Brain microvascular endothelial cell (primary cell): Measurements from ENCODE around the gene PCAT7.
A peak's percentile ranks its signal among the peaks of the same experiment; 100 is the strongest.
"Not testable (repeated sequence)": the region's sequence is repeated elsewhere in the genome, so short reads cannot be mapped to it uniquely, and the experiment has no call there.

Experiments
- DNase-seq: peaks from one replicate; pipeline ENCODE4 v3.0.0-alpha.2; 2020
- H3K27ac ChIP-seq: fragments of 250-450 bp; sonication (Bioruptor Pico); 2 replicates; pipeline ENCODE4 v1.5.1; 2020; ENCODE audit warnings: mild to moderate bottlenecking, moderate library complexity
- H3K27me3 ChIP-seq: fragments of 250-450 bp; sonication (Bioruptor Pico); replicated peaks from 2 replicates; pipeline ENCODE4 v1.5.1; 2020; ENCODE audit warnings: mild to moderate bottlenecking
- H3K36me3 ChIP-seq: fragments of 250-450 bp; sonication (Bioruptor Pico); replicated peaks from 2 replicates; pipeline ENCODE4 v1.5.1; 2020; ENCODE audit warnings: mild to moderate bottlenecking
- H3K4me3 ChIP-seq: 2 replicates; pipeline ENCODE4 v1.5.1; 2011; ENCODE audit warnings: low read depth, mild to moderate bottlenecking, control low read depth, low read length, moderate library complexity
- CTCF ChIP-seq: IDR thresholded peaks from 2 replicates; pipeline ENCODE4 v1.5.1; 2011; ENCODE audit warnings: low read depth, mild to moderate bottlenecking, moderate library complexity, low read length, control low read depth, inconsistent platforms; ENCODE audit errors: missing control alignments
- in situ Hi-C: cut with HindIII; loops from 2 replicates; pipeline ENCODE4 v1.10.0; 2017; ENCODE audit warnings: low sequenced_read_pairs, low pct_ligation_motif_present

Gene PCAT7

DNA sequence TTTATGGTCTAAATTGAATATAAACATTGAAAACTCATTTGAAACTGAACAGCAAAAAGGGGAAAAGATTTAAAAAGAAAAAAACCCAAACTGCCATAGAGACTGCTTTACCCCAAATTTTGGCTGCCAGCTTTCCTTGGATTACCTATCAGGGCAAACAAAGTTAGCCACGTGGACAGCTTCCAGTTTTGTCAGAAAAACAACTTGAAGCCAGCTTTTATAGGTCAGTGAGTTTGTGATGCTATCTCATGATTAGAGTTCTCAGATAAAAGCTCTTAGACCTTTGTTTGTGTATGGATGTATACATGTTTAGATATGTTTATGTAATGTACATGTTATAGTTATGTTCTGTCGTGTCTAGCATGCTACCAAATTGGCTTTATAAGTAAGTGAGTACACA is 22.7 kb downstream of the PCAT7 start:
- in situ Hi-C loops: no loop called here
- no peak overlapping the region for H3K4me3 ChIP-seq
- H3K27me3 ChIP-seq: no peaks in the 10 kb centered on the region
- no peak overlapping the region for H3K27ac ChIP-seq
- no peak for TF ChIP-seq CTCF
- H3K36me3 ChIP-seq: no peaks in the 10 kb centered on the region
- no peak for DNase-seq

DNA sequence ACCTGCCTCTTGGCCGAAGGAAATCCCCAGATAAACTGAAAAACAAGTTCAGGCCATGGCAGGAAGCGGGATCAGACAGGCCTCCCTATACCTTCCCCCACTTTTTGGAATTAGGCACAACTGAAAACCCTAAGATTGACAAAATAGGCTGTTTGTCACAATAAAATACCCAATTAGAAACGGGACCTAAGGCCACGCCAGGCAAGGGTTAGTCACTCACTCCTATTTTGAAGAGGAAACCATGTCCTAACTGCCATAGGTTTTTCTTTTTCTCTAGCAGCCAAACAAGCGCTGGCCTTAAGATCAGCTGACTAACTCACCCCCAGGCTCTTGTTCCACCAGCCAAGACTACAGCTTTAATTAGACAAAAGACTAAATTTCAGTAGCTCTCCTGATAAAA is 26.8 kb downstream of the PCAT7 start:
- H3K27ac ChIP-seq: no peak overlapping the region

DNA sequence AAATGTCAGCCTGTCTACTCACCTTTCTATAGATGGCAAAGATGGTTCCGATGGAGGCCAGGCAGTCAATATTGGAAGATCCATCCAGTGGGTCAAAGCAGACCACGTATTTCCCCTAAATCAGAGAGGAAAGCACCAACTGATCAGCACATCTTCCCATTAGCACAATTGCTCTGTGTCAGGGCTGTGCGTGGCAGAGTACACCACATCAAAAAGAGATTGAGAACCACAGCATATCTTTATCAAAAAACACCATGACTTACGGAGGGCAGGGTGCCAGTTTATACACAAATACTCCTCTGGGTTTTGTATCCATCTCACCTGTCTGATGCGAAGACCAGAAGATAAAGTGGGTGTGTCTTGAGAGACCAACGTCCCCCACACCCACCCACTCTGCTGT is 29.7 kb downstream of the PCAT7 start:
- Histone ChIP-seq H3K36me3 (no peaks in the 10 kb centered on the region), H3K27me3 (no peaks in the 10 kb centered on the region), H3K27ac (no peak overlapping the region), H3K4me3 (no peak overlapping the region)
- TF ChIP-seq CTCF: no peak
- in situ Hi-C loops: no loop called here
- DNase-seq: no peak

More for the DNA sequence above, 26.8 kb downstream of the PCAT7 start:
- H3K27me3 ChIP-seq: no peaks in the 10 kb centered on the region
- in situ Hi-C loops: no loop called here
- no peak for DNase-seq
- no peak for TF ChIP-seq CTCF
- H3K4me3 ChIP-seq: no peak overlapping the region
- H3K36me3 ChIP-seq: no peaks in the 10 kb centered on the region

DNA sequence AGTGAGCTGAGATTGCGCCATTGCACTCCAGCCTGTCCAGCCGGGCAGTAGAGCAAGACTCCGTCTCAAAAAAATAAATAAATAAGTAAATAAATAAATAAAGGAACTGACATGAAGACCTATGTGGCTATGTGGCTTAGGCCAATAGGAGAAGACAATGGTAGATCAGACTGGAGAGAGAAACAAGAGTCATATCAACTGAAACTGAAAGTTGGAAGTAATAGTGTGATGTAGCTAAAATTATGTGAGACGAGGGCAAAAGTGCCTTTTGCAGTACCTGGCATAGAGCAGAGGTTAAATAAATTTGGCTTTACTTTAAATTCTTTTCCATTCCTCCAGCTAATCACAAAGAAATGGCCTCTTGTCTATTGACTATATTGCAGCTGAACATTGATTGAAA is 31.4 kb downstream of the PCAT7 start:
- DNase-seq: no peak
- Histone ChIP-seq H3K27me3 (no peaks in the 10 kb centered on the region), H3K36me3 (no peaks in the 10 kb centered on the region), H3K27ac (no peak overlapping the region), H3K4me3 (no peak overlapping the region)
- in situ Hi-C loops: no loop called here
- no peak for TF ChIP-seq CTCF

- Histone ChIP-seq H3K27ac (no peak overlapping the region), H3K36me3 (no peaks in the 10 kb centered on the region), H3K4me3 (no peak overlapping the region), H3K27me3 (no peaks in the 10 kb centered on the region)
- in situ Hi-C loops: no loop called here
- no peak for TF ChIP-seq CTCF
- peak; percentile 35 for DNase-seq
Measured at GRCh38 chr9:94586814-94587213, 31.9 kb downstream of the PCAT7 start.

- H3K36me3 ChIP-seq: no peaks in the 10 kb centered on the region
- no peak overlapping the region for H3K27ac ChIP-seq
- in situ Hi-C loops: no loop called here
- DNase-seq: no peak
- no peak overlapping the region for H3K4me3 ChIP-seq
- no peak for TF ChIP-seq CTCF
- no peaks in the 10 kb centered on the region for H3K27me3 ChIP-seq
Measured at GRCh38 chr9:94588681-94589080, 33.8 kb downstream of the PCAT7 start.

DNA sequence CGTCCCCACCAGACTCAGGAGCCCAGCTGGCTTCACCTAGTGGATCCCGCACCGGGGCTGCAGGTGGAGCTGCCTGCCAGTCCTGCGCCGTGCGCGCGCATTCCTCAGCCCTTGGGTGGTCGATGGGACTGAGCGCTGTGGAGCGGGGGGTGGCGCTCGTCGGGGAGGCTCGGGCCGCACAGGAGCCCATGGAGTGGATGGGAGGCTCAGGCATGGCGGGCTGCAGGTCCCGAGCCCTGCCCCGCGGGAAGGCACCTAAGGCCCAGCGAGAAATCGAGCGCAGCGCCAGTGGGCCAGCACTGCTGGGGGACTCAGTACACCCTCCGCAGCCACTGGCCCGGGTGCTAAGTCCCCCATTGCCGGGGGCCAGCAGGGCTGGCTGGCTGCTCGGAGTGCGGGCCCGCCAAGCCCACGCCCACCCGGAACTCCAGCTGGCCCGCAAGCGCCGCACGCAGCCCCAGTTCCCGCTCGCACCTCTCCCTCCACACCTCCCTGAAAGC is 36.2 kb downstream of the PCAT7 start:
- in situ Hi-C loops, H3K4me3 ChIP-seq: not testable (repeated sequence)

More for the DNA sequence above, 36.2 kb downstream of the PCAT7 start:
- H3K27me3 ChIP-seq, H3K36me3 ChIP-seq, H3K27ac ChIP-seq, DNase-seq: not testable (repeated sequence)
